Right hindlimb (tissue), 1 donor: Measurements from ENCODE around the gene CILP2.

Experiments
- DNase-seq: peaks from one replicate; pipeline ENCODE4 v3.0.0-alpha.2; 2018

CILP2 gene

GRCh38 chr19:19568802-19569756 lies 31.0 kb downstream of the CILP2 start:
- DNase-seq: no peak

DNA sequence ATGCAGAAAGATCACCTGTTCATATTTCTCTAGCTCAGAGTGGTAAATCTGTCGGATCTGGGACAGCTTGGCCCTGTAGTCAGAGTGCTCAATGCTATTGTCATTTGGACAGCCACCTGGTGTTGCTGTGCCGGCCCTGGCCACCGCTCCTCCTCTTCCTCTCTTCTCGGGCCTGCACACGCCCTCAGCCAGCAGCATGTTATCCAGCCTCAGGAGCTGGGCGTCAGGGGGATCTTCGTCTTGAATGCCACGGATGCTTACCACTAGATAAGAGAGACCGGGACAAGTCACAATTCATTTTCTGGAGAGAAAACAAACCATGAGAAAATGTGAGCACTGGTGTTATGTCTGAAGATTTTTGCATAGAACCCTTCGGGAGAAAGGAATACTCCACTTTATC lies 32.5 kb downstream of the CILP2 start:
- no peak for DNase-seq

- no peak for DNase-seq
Observed at GRCh38 chr19:19571071-19571786, 33.2 kb downstream of the CILP2 start.

DNA sequence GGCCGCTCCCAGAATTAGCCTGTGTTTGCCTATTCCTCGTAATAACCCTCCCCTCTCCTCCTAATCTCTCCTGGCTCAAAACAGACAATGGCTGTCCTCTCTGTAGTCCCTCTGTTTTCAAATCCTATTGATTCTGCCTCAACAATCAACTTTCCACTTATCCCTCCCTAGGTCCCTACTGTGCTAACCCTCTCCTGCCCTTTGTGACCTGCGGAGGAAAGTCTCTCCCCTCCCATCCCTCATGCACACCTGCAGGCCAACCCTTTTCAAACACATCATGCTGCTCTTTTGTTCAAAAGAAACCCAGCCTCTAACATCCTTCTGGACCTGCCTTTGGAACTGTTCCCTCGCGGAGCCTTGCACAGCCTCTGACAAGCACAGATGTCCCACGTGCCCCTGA lies 37.3 kb downstream of the CILP2 start:
- no peak for DNase-seq

GRCh38 chr19:19578252-19578651 lies 40.2 kb downstream of the CILP2 start:
- DNase-seq: no peak

DNA sequence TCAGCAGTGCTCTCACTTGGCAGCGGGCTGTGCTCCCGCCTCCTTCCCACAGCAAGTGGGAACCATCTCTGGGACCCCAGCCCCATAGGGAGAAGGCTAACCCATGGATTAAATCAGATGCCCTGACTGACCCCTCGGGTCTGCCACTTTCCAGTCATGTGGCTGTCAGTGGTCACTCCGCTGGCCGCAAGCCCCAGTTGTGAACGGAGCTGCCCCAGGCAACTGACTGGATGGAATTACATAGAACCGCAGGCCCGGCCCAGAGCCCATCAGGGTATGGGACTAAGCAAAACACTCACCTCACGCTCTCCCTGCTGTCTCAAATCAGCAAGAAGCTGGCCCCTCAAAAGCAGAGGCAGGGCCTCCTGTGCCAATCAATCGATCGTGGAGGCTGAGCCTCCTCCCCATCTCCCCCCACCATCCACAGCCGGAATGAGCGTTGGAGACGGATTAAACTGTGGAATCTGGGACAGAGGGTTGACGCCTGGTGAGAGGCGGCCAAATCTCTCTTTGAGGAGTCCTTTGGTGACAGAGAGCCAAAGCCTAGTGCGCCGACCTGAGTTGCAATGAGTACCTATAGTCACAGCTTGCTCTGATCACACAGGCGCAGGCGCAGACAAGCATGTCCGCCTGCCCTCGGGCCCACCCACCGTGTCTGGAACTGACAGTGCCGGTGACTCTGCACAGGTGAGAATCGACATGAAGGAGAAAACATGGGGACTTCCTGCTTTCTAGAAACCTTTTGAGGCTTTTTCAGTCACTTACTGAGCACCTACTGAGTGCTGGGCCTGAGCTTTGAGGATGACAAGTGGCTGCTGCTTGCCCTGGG lies 41.7 kb downstream of the CILP2 start:
- DNase-seq: no peak

DNA sequence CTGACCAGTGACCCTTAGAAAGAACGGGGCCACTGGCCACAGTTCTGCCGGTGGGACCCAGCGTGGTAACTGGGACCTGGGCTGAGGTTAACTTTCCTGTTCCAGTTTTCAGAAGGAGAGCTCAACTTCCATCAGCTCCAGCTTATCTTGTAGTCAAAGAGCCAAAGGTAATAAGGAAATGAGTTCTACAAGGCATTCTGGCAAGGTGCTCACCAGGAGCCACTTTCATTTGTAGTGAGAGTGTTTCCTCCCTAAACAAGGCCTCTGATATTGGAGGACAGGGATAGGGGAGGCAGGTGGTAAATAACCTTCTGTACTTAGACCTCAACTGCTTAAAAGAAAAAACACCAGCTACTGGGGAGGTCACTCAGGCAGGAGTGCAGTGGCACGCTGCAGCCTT lies 42.4 kb downstream of the CILP2 start:
- DNase-seq: no peak

DNA sequence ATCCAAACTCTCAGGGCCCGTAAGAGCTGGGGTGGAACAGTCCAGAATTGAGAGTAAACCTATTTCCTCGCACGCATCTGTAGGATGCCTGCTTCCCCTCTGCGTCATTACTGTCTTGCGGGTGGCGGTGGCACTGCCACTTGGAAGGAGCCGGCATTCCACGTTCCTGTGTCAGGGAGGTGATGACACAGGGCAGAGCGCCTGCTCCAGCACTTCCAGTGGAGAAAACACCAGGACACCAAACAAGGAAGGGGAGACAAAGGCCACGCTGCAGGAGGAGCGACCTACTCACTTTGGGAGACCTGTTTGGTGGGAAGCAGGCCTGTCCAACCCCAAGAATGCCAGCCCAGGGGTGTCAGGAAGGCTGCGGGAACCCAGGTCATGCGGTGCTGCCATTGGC lies 43.3 kb downstream of the CILP2 start:
- no peak for DNase-seq

DNA sequence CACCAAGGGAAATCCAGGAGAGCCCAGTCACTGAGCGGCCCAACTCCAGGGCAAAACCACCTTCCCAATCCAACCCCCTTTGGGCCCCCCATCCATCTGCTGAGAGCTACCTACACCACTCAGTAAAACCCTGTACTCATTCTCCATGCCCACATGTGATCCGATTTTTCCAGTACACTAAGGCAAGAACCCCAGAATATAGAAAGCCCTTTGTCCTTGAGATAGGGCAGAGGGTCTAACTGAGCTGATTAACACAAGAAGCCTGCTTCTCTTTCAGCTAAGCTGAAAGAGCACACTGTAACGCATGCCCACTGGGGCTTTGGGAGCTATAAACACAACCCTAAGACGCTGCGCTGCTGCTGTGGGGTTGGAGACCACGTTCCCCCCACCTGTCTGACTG lies 44.4 kb downstream of the CILP2 start:
- no peak for DNase-seq

DNA sequence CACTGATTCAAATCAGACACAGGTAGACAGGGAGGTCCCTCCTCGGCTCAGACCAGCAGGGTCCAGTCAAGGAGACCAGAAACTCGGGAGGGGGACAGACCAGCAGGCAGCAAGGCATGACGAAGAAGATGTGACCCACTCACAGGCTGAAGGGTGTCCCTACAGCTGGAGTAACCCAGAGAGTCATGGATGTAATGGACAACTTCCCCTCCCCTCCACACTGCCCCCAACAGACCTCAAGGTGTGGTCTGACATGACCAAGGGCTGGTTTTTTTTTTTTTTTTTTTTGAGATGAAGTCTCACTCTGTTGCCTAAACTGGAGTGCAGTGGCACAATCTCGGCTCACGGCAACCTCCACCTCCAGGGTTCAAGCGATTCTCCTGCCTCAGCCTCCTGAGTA lies 46.3 kb downstream of the CILP2 start:
- no peak for DNase-seq

GRCh38 chr19:19587771-19588170 lies 49.7 kb downstream of the CILP2 start:
- no peak for DNase-seq

DNA sequence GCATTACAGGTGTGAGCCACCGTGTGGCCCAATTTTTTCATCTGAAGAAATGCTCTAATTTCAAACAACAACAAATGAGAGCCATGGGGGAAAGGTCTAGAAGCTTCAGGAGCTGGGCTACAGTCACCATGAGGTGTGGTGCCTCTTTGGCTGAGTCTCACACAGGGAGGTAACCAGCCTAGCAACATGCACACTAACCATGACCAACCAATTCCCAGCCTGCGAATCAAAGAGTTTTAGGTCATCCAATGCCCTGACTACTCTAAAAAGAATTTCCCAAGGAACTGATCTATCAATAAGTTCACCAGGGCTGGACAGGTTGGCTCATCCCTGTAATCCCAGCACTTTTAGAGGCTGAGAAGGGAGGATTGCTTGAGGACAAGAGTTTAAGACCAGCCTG lies 50.5 kb downstream of the CILP2 start:
- DNase-seq: no peak

DNA sequence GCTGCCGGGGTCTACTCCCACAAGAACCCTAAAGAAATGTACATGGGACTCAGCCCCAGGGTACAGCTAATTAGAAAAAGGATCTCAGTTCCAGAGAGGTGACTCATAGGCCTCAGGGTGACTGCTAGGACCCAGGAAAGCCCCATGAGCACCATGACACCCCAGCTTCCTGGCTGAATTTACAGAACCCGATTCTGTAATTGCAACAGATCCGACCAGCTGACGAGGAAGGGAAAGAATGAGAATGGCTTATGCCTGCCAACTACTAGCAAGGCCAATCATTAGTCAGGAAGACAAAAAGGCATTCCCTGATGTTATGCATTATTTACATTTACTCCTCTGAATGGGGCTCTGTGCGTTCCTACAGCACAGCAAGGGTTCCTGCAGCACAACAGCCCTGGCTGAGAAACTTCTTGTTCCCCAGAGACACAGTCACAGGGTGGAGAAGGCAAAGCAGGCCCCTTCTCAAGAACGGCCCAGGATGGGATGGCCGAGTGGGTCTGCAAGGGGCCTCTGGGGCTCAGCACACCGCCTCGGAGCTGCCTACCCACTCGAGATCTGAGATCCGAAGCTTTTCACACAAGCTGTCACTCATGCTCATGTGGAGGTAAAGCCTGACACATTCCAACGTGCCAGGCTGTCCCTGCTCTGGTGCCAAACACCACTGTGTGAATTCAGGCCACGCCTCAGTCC lies 53.2 kb downstream of the CILP2 start:
- peak; percentile 73 for DNase-seq

DNA sequence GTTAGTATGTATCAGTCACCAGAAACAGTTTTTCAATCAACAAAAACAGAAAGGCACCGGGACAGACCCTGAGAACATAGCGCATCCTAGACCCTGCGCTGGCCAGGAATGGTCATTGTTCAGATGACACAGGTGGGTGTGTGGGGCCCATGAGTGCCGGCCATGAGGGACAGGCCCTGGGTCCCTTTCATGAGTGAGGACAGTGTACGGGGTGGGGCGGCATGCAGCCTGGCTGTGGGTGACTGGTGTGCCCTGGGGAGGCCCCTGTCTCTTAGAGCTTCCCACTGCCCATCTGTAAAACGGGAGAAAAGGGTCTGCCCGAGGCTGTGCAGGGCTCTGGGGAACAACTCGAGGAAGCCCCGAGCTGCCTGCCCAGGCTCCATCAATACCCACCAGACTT lies 54.6 kb downstream of the CILP2 start:
- DNase-seq: no peak

GRCh38 chr19:19594381-19594780 lies 56.3 kb downstream of the CILP2 start:
- no peak for DNase-seq

DNA sequence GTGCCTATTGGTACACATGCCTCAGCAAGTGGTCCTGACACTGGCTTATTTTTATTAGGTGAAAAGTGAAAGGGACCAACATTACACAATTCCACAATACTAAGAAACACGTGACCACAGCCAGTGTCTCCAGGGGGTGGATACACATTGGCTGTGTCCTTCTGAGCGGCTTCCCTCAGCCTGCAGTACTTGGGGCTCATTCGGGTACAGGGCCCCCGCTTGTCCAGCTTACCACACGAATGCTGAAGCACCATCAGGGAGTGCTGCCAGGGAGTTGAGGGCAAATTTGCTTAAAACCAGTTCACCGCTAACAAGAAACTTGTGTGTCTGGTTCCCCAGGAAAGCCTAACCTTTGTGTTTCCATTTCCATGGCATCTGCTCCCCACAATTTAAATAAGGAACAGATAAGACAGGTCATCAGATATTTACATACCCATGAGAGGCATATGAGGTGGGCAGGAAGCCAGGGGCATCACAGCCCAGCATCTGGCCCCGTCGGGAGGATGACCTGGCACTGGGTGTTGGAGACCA lies 57.2 kb downstream of the CILP2 start:
- DNase-seq: no peak
